IMR-90 (cell line): ENCODE results near the gene APAF1.
"Not testable (repeated sequence)": the region's sequence is repeated elsewhere in the genome, so short reads cannot be mapped to it uniquely, and the experiment has no call there.

Experiments used
- CTCF ChIP-seq: conservative IDR thresholded peaks from 2 replicates; pipeline ENCODE4 v1.5.1; 2012; ENCODE audit warnings: mild to moderate bottlenecking, low read depth, low read length, improper control_type of control experiment
- MAZ ChIP-seq: IDR thresholded peaks from 2 replicates; pipeline ENCODE4 v1.6.1; 2012; ENCODE audit warnings: low read depth, mild to moderate bottlenecking, low read length, improper control_type of control experiment, moderate library complexity, borderline replicate concordance
- MXI1 ChIP-seq: IDR thresholded peaks from 2 replicates; pipeline ENCODE4 v1.6.1; 2012; ENCODE audit warnings: low read depth, mild to moderate bottlenecking, low read length, moderate library complexity, borderline replicate concordance
- POLR2A ChIP-seq: IDR thresholded peaks from 2 replicates; pipeline ENCODE4 v1.6.1; 2012; ENCODE audit warnings: mild to moderate bottlenecking, low read depth, low read length
- RCOR1 ChIP-seq: IDR thresholded peaks from 2 replicates; pipeline ENCODE4 v1.6.1; 2012; ENCODE audit warnings: mild to moderate bottlenecking, low read length, improper control_type of control experiment; ENCODE audit not compliant: insufficient replicate concordance
- SMC3 ChIP-seq: fragments of 150-350 bp; IDR thresholded peaks from 2 replicates; pipeline ENCODE4 v1.6.1; 2016; ENCODE audit warnings: low read depth, mild to moderate bottlenecking, antibody characterized with exemption, low read length, moderate library complexity
- USF2 ChIP-seq: fragments of 150-350 bp; IDR thresholded peaks from 2 replicates; pipeline ENCODE4 v1.6.1; 2017; ENCODE audit warnings: mild to moderate bottlenecking, antibody characterized with exemption, low read length, low read depth

- not testable (repeated sequence) for TF ChIP-seq POLR2A, RCOR1, SMC3, MAZ, MXI1, USF2
- TF ChIP-seq CTCF, result 0 out of 2 replicates have a peak, but pooled peaks have one; percentile 17
These were observed 110.8 kb downstream of the APAF1 start for GRCh38 chr12:98755855-98756254.
